ENCODE data around the gene IER5L.
"Not testable (repeated sequence)": the region's sequence is repeated elsewhere in the genome, so short reads cannot be mapped to it uniquely, and the experiment has no call there.

The IER5L gene

GRCh38 chr9:129130271-129130670 lies 47.8 kb downstream of the IER5L start:
- DNase-seq (ENCODE audit: low read depth, low spot score); H3K4me3 ChIP-seq (ENCODE audit: low read length): not testable (repeated sequence)

- no peak for DNase-seq (ENCODE audit: low read depth, low spot score)
- no peak overlapping the region for H3K4me3 ChIP-seq (ENCODE audit: low read length)
Measured at GRCh38 chr9:129128689-129129088, 49.4 kb downstream of the IER5L start.

GRCh38 chr9:129126749-129127618 lies 51.1 kb downstream of the IER5L start:
- DNase-seq (ENCODE audit: low read depth, low spot score), result no peak
- no peak overlapping the region for H3K4me3 ChIP-seq (ENCODE audit: low read length)
